Heart left ventricle (tissue), 13 donors: ENCODE results near the gene DNAJC5.

Source experiments
- CTCF ChIP-seq, 12 donors: fragments of 200-600 bp; sonication (generic) in 4 of 12; IDR thresholded peaks; one replicate each; pipeline versions ENCODE4 v1.5.0 to v1.8.0; 2018 to 2022; ENCODE audit warnings: antibody characterized with exemption in 12 of 12, mild to moderate bottlenecking in 5 of 12
- POLR2A ChIP-seq, 2 donors: fragments of 450-650 bp; IDR thresholded peaks; one replicate each; pipeline ENCODE4 v1.6.1; 2017; ENCODE audit warnings: antibody characterized with exemption in 2 of 2, mild to moderate bottlenecking in 2 of 2, moderate library complexity in 2 of 2
- donor health status: ischemic (EF 13 %, LVEDD 7.1; RV severe dilation, severe dysfunction).
- donor health status: DM: no; HTN: yes; CAD: no.
- donor health status: DM: no; HTN: no; CAD: no.
- donor health status: ischemic (EF 25% LVEDD 6.9; RV normal size, moderate dysfunction).
- donor health status: ischemic (EF 25% LVEDD 5.7; RV mildly dilated, moderate dysfunction).
- donor health status: ischemic (EF 35%, LVEDD 5.7; RV mildly dilated, moderate dysfunction).
- donor health status: nonischemic (EF 11% LVEDD 7.7; RV severe dilation, severe dysfunction).
- donor health status: DM: yes; HTN: yes; CAD: no.
- donor health status: PGD.
- donor health status: ischemic (EF 29% LVEDD 5.4; RV normal size, mild dysfunction).
- donor health status: nonischemic (EF 23%, LVEDD 6.1; RV moderate dilation, normal function).

GRCh38 chr20:63942250-63942951 lies 47.5 kb downstream of the DNAJC5 start:
- no peak for TF ChIP-seq CTCF (IDR thresholded peaks at IDR 0.05)
- no peak for TF ChIP-seq POLR2A (IDR thresholded peaks at IDR 0.05)
